CD4-positive, alpha-beta T cell treated with Interleukin-17A for 1 hour (primary cell): Measurements from ENCODE around the gene CALCA.

ENCODE experiments used
- DNase-seq: peaks from one replicate; pipeline ENCODE4 v3.0.0-alpha.2; 2020

CALCA gene

DNA sequence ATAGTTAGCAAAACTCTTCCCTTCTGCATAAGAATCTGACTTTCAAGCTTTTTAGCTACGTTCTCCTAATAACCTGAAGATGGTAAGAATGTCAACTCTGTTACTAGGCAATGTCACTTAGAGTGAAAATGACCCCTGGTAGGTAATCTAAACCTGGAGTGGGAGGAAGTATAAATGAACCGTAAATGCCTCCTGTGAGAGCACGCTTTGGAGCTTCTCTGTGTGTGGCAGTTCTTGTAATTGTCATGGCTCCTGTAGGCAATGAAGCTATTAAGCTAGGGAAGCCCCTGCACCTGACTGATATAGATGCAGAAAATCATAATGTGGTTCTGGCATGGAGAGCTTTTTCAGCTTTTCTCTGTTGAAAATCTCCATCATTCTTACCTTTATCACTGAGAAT lies 29.4 kb downstream of the CALCA start:
- DNase-seq, result no peak

DNA sequence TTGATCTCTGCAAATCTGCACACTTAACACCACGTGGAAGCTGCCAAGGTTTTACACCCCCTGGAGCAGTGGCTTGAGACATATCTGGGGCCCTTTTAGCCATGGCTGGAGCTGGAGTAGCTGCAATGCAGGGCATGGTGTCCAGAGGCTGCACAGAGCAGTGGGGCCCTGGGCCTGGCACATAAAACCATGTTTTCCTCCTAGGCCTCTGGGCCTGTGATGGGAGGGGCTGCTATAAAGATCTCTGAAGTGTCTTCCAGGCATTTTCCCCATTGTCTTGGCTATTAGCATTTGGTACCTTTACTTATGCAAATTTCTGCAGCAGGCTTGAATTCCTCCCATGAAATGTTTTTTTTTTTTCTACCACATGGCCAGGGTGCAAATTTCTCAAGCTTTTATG lies 33.2 kb downstream of the CALCA start:
- DNase-seq, result no peak

DNA sequence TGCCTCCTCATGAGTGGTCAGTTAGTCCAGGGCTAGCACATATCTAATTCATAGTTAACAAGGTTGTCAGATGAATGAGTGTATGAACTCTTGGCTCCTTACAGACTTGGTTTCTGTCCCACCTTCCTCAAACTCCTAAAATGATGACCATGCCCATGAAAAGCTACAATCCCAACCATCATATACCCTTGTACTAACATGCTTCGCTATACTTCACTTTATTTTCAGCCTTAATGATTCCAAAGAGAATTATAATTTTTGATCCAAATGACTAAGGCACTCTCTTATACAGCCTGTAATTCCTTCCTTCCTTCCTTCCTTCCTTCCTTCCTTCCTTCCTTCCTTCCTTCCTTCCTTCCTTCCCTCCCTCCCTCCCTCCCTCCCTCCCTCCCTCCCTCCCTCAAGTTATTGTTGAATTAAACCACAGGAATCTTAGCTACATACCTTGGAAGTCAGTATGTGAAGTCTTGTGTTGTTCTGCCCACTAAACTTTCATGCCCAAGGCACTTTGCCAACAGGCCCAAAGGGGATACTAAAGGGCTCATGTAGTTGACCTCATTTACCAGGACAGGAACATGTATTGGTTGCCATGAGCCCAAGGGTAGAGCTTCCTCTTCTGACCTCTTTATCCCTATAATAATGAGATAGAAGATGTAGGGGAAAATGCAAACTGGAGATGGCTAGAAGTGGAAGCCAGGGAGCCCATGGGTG lies 37.4 kb downstream of the CALCA start:
- no peak for DNase-seq

DNA sequence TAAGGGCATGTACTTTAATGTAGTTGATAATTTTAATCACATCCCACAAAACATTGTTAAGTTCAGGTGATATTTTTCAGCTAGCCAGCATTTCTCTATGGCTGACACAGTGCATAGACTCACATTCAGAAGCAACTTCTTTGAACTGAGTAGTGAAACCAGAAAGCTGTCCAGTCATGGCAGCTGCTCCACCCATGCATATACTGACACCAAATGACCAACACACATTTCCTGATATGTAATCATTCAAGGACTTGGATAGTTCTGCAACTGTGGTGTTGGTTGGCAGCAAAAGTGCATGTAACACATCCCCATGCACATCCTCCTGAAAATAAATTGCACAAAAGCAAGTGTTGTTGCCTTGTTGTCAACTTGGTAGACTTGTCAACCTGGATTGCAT lies 39.7 kb downstream of the CALCA start:
- no peak for DNase-seq

DNA sequence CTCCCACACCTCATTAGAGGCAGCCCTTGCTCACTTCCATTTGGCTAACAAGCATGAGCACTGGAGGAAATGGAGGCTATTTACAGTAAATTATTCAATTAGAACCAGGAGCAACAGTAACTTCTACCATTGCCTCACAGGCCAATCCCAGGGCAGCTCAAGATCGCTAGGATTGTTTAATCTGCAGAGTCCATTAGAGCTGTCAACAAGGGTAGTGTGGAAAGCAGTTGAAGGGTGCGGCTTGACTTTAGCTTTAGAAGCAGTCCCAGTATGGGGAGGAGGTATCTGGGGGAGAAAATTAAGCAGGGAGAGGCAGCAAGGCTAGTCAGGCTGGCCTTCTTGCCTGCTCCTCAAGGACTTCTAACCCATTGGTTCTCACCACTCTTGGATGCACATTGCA lies 41.8 kb downstream of the CALCA start:
- DNase-seq, result no peak

DNA sequence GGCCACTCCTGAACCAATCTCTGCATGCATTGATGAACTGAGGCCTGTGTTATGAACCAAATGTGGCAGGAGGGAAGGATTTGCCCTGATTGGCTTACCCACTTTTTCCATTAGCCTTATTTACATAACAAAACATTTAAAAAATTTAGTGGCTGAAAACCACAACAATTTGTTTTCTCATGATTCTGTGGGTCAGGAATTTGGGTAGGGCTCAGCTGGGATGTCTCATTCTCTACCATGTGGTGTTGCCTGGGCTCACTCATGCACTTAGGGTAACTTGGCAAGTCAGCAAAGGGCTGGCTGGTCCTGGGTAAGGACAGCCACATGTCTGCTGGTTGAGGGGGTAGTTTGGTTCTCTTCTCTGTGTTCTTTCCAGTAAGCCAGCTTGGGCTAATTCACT lies 45.0 kb downstream of the CALCA start:
- no peak for DNase-seq

DNA sequence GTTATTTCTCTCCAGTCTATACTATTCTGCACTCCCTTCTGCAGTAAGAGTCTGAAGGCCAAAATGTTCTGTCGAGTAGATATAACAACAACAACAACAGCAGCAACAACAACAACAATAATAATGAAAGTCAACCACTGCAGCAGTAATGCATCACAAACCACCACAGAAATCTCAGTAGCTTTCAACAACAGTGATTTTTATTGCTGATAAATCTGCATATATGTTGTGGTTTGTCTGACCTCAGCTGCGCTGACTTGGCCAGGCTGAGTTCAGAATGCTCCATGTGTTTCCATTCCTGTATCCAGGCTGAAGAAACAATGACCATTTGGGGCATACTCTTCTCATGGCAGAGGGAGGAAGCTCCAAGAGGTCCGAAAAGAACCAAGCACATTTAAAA lies 47.8 kb downstream of the CALCA start:
- DNase-seq, result no peak
